Thoracic aorta (tissue), 2 donors: ENCODE results near the gene ZNF385A. TPM values are rescaled to one million over a fixed set of nuclear protein-coding genes. Genes with fewer than 3 reads are reported as not detected.

ENCODE experiments used
- ATAC-seq: fragments of 150-250 bp; one replicate; pipeline ENCODE4 v1.8.0; 2017; ENCODE audit warnings: low read depth; ENCODE audit not compliant: insufficient number of reproducible peaks, low FRiP score
- DNase-seq: peaks from one replicate; pipeline ENCODE4 v3.0.0-alpha.2; 2020; ENCODE audit warnings: low spot score
- H3K27ac ChIP-seq, 2 donors: fragments of 200-600 bp; sonication (generic); 1 replicate in 1 of 2; 2 replicates in 1 of 2; pipeline ENCODE4 v1.5.1; 2016; ENCODE audit warnings: mild to moderate bottlenecking in 2 of 2, moderate library complexity in 2 of 2
- H3K27me3 ChIP-seq: fragments of 200-600 bp; sonication (generic); replicated peaks from 2 replicates; pipeline ENCODE4 v1.6.0; 2016; ENCODE audit warnings: mild to moderate bottlenecking; ENCODE audit not compliant: insufficient read depth
- H3K36me3 ChIP-seq: fragments of 200-600 bp; sonication (generic); one replicate; pipeline ENCODE4 v1.5.1; 2016
- H3K4me1 ChIP-seq, 2 donors: fragments of 200-600 bp; sonication (generic); 1 replicate in 1 of 2; 2 replicates in 1 of 2; pipeline versions ENCODE4 v1.5.1 to v1.6.0; 2016; ENCODE audit warnings: low read depth in 2 of 2, mild to moderate bottlenecking in 1 of 2; ENCODE audit not compliant: control insufficient read depth in 1 of 2
- H3K4me3 ChIP-seq: fragments of 200-600 bp; sonication (generic); 2 replicates; pipeline ENCODE4 v1.5.1; 2016; ENCODE audit warnings: mild to moderate bottlenecking
- H3K9me3 ChIP-seq: fragments of 200-600 bp; sonication (generic); 2 replicates; pipeline ENCODE4 v1.5.1; 2016
- CTCF ChIP-seq: fragments of 200-600 bp; sonication (generic); IDR thresholded peaks from one replicate; pipeline ENCODE4 v1.5.1; 2019; ENCODE audit warnings: antibody characterized with exemption
- total RNA-seq, 2 donors: library from RNA; depleted of rRNA; stranded (reverse); fragments of >200 nt; gene quantifications; one replicate each; pipeline versions ENCODE4 v1.1.0 to v1.2.3, GENCODE V29; 2016

Gene ZNF385A
- total RNA-seq, 2 donors from 2014 or later: 7.4 to 19.0 TPM

- no peak for DNase-seq
- peak within 1 kb of the TSS; percentile 100 for H3K4me3 ChIP-seq
- no peaks in the 10 kb centered on the region for H3K9me3 ChIP-seq
- H3K27me3 ChIP-seq: no peaks in the 10 kb centered on the region
- H3K4me1 ChIP-seq: peaks cover 46 to 72% of the 10 kb centered on the region in 2 donors
- no peak for TF ChIP-seq CTCF
- ATAC-seq: peak; percentile 62
- peak within 1 kb of the TSS; percentile 97 to 98 for H3K27ac ChIP-seq
- no peaks in the 10 kb centered on the region for H3K36me3 ChIP-seq
Observed at GRCh38 chr12:54419088-54419887, 34.8 kb upstream of the ZNF385A start, which contains the start of gene ITGA5. TSS of gene ITGA5 (minus strand) at chr12:54419266. CDS start at chr12:54419198, 68 bp downstream.

- H3K4me3 ChIP-seq: peak overlapping the region; percentile 100
- H3K27ac ChIP-seq: peak overlapping the region; percentile 97 to 98
- ATAC-seq: no peak
- peaks cover 7% of the 10 kb centered on the region for H3K36me3 ChIP-seq
- H3K4me1 ChIP-seq: peaks cover 54 to 74% of the 10 kb centered on the region in 2 donors
- no peaks in the 10 kb centered on the region for H3K9me3 ChIP-seq
- no peaks in the 10 kb centered on the region for H3K27me3 ChIP-seq
- no peak for DNase-seq
- no peak for TF ChIP-seq CTCF
Observed at GRCh38 chr12:54418441-54419087, 34.0 kb upstream of the ZNF385A start.

- Histone ChIP-seq H3K27me3 (no peaks in the 10 kb centered on the region), H3K36me3 (peaks cover 12% of the 10 kb centered on the region), H3K9me3 (no peaks in the 10 kb centered on the region), H3K4me3 (peak overlapping the region; percentile 100), H3K4me1 (peaks cover 59 to 74% of the 10 kb centered on the region in 2 donors), H3K27ac (peak overlapping the region; percentile 97 to 98)
- no peak for ATAC-seq
- TF ChIP-seq CTCF: no peak
- no peak for DNase-seq
Observed at GRCh38 chr12:54417712-54418440, 33.3 kb upstream of the ZNF385A start.

- Histone ChIP-seq H3K4me3 (peak overlapping the region; percentile 100), H3K27ac (peak overlapping the region; percentile 97 to 98), H3K27me3 (no peaks in the 10 kb centered on the region), H3K4me1 (peaks cover 60 to 74% of the 10 kb centered on the region in 2 donors), H3K36me3 (peaks cover 20% of the 10 kb centered on the region), H3K9me3 (no peaks in the 10 kb centered on the region)
- ATAC-seq (no peak), DNase-seq (no peak)
- TF ChIP-seq CTCF: no peak
Observed at GRCh38 chr12:54416687-54417603, 32.4 kb upstream of the ZNF385A start.
